ENCODE results near the gene RBBP8NL.

GRCh38 chr20:62444286-62444685, 16.9 kb upstream of the RBBP8NL start:
- TF ChIP-seq CTCF (conservative IDR thresholded peaks at IDR 0.05; ENCODE audit: low read depth in 2 of 2) (no peak), STAT1 (IDR thresholded peaks at IDR 0.05; ENCODE audit: unreplicated experiment) (no peak), POLR2AphosphoS5 (IDR thresholded peaks at IDR 0.05; ENCODE audit: low read depth) (no peak), REST (IDR thresholded peaks at IDR 0.05; ENCODE audit: unreplicated experiment) (no peak), EZH2 (IDR thresholded peaks at IDR 0.05; ENCODE audit: low read depth, unreplicated experiment) (no peak), ZNF462 (CRISPR knock-in tag; IDR thresholded peaks at IDR 0.05) (no peak)

Measured in GM23338 (cell line).